ENCODE results near the gene MRPS16. TPM values are rescaled to one million over a fixed set of nuclear protein-coding genes. Genes with fewer than 3 reads are reported as not detected.
A peak's percentile ranks its signal among the peaks of the same experiment; 100 is the strongest.

MRPS16 gene
- total RNA-seq, 1 donor from 2014 or later, result 65.2 TPM

DNA sequence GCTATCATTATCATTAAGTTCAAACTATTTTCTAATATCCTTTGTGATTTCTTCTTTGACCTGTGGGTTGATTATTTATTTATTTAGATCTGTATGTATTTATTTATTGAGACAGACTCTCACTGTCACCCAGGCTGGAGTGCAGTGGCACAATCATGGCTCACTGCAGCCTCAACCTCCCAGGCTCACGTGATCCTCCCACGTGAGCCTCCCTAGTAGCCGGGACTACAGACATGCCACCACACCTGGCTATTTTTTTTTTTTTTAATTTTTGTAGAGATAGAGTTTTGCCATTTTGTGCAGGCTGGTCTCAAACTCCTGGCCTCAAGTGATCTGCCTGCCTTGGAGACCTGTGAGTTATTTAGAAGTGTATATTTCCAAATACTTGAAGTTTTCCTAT is 28.7 kb upstream of the MRPS16 start:
- TF ChIP-seq, protein P1, sequence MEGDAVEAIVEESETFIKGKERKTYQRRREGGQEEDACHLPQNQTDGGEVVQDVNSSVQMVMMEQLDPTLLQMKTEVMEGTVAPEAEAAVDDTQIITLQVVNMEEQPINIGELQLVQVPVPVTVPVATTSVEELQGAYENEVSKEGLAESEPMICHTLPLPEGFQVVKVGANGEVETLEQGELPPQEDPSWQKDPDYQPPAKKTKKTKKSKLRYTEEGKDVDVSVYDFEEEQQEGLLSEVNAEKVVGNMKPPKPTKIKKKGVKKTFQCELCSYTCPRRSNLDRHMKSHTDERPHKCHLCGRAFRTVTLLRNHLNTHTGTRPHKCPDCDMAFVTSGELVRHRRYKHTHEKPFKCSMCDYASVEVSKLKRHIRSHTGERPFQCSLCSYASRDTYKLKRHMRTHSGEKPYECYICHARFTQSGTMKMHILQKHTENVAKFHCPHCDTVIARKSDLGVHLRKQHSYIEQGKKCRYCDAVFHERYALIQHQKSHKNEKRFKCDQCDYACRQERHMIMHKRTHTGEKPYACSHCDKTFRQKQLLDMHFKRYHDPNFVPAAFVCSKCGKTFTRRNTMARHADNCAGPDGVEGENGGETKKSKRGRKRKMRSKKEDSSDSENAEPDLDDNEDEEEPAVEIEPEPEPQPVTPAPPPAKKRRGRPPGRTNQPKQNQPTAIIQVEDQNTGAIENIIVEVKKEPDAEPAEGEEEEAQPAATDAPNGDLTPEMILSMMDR (IDR thresholded peaks at IDR 0.05; ENCODE audit: unreplicated experiment), result no peak
- Mint-ChIP-seq H3K36me3 (no peaks in the 10 kb centered on the region), H3K4me1 (no peaks in the 10 kb centered on the region), H3K9me3 (no peaks in the 10 kb centered on the region), H3K27ac (no peak overlapping the region), H3K4me3 (no peak overlapping the region), H3K27me3 (ENCODE audit: low read depth) (peaks cover 6% of the 10 kb centered on the region)
- no peak for DNase-seq (ENCODE audit: low spot score in 2 of 2, unreplicated experiment in 2 of 2)

- no peak for DNase-seq (ENCODE audit: low spot score in 2 of 2, unreplicated experiment in 2 of 2)
- TF ChIP-seq, protein P1 (IDR thresholded peaks at IDR 0.05; ENCODE audit: unreplicated experiment), result no peak
- peaks cover 19% of the 10 kb centered on the region for H3K27me3 Mint-ChIP-seq (ENCODE audit: low read depth)
- H3K4me1 Mint-ChIP-seq, result peaks cover 12% of the 10 kb centered on the region
- peaks cover under 1% of the 10 kb centered on the region for H3K9me3 Mint-ChIP-seq
- H3K27ac Mint-ChIP-seq, result no peak overlapping the region
- H3K4me3 Mint-ChIP-seq, result no peak overlapping the region
- H3K36me3 Mint-ChIP-seq, result no peaks in the 10 kb centered on the region
Measured at GRCh38 chr10:73264423-73264822, 12.0 kb upstream of the MRPS16 start.

DNA sequence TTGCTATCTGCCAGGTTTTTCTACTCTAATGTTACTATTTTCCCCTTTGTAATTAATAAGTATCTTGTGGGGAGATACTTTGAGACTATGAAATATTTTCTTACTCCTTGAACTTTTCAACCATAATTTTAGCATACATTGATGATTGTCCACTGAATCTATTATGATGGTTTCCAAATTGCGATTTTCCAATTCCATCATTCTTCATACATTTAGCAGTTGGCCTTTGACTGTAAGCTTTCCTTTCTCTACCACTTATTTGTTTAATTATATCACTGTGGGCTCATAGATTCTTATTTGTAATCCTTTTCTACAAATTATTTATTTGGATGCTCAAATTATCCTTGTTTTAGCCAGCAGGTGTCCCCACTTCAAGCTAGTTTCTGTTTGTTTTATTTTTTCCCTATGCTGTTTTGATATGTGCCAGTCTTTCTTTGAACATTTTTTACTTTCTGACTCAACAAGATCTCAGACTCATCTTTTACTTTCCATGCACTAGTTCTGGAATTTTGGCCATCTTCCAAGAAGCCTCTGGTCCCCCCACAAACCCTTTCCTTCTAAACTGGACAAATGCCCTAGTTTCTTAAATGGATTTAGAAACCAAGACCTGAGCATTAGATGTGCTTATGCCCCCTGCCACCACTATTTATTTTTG is 11.4 kb upstream of the MRPS16 start:
- Mint-ChIP-seq H3K4me3 (no peak overlapping the region), H3K36me3 (peaks cover 2% of the 10 kb centered on the region), H3K4me1 (peaks cover 12% of the 10 kb centered on the region), H3K9me3 (peaks cover 6% of the 10 kb centered on the region), H3K27me3 (ENCODE audit: low read depth) (peaks cover 13% of the 10 kb centered on the region), H3K27ac (peak overlapping the region; percentile 38)
- TF ChIP-seq, protein P1 (IDR thresholded peaks at IDR 0.05; ENCODE audit: unreplicated experiment), result peak; percentile 53
- DNase-seq (ENCODE audit: low spot score in 2 of 2, unreplicated experiment in 2 of 2), result no peak

- no peak for DNase-seq (ENCODE audit: low spot score in 2 of 2, unreplicated experiment in 2 of 2)
- H3K4me3 Mint-ChIP-seq, result no peak overlapping the region
- TF ChIP-seq, protein P1 (IDR thresholded peaks at IDR 0.05; ENCODE audit: unreplicated experiment), result no peak
- peaks cover 10% of the 10 kb centered on the region for H3K27me3 Mint-ChIP-seq (ENCODE audit: low read depth)
- peaks cover 3% of the 10 kb centered on the region for H3K36me3 Mint-ChIP-seq
- no peak overlapping the region for H3K27ac Mint-ChIP-seq
- peaks cover 12% of the 10 kb centered on the region for H3K9me3 Mint-ChIP-seq
- H3K4me1 Mint-ChIP-seq, result peaks cover 12% of the 10 kb centered on the region
Measured at GRCh38 chr10:73262880-73263555, 10.6 kb upstream of the MRPS16 start.

DNA sequence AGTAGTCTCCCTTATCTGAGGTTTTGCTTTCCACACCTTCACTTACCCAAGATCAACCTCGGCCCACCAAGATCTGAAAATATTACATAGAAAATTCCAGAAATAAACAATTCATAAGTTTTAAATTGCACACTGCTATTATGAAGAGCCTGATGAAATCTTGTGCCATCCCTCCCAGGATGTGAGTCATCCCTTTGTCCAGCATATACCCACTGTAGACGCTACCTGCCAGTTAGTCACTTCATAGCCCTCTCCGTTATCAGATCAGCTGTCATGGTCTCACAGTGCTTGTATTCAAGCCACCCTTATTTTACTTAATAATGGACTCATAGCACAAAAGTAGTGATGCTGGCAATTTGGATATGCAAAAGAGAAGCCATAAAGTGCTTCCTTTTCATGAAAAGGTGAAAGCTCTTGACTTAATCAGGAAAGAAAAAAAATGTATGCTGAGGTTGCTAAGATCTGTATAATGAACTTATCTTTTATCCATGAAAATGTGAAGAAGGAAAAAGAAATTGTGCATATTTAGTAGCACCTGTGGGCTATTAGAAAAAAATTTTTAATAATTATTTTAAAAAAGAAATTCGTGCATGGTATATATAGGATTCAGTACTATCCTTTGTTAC is 9.8 kb upstream of the MRPS16 start:
- no peak overlapping the region for H3K4me3 Mint-ChIP-seq
- peaks cover 3% of the 10 kb centered on the region for H3K36me3 Mint-ChIP-seq
- peaks cover 4% of the 10 kb centered on the region for H3K27me3 Mint-ChIP-seq (ENCODE audit: low read depth)
- no peak for DNase-seq (ENCODE audit: low spot score in 2 of 2, unreplicated experiment in 2 of 2)
- H3K27ac Mint-ChIP-seq, result no peak overlapping the region
- peaks cover 12% of the 10 kb centered on the region for H3K4me1 Mint-ChIP-seq
- peaks cover 12% of the 10 kb centered on the region for H3K9me3 Mint-ChIP-seq
- TF ChIP-seq, protein P1 (IDR thresholded peaks at IDR 0.05; ENCODE audit: unreplicated experiment), result no peak
